ENCODE measurements around the gene SLC38A2.

SLC38A2 gene

GRCh38 chr12:46318037-46318436, 54.5 kb downstream of the SLC38A2 start:
- Histone ChIP-seq H3K9ac (ENCODE audit: low read depth, low read length) (no peak overlapping the region), H3K36me3 (ENCODE audit: control insufficient read depth, insufficient read depth, low read length) (no peaks in the 10 kb centered on the region), H3K4me1 (ENCODE audit: control insufficient read depth, insufficient read depth, low read length) (peaks cover 16% of the 10 kb centered on the region), H3K27me3 (ENCODE audit: control insufficient read depth, insufficient read depth, low read length) (no peaks in the 10 kb centered on the region), H3K4me3 (ENCODE audit: low read depth, low read length) (no peak overlapping the region), H3K9me3 (ENCODE audit: control insufficient read depth, insufficient read depth, low read length) (peaks cover 11% of the 10 kb centered on the region)

Measured in iPS-15b (cell line).